Keratinocyte (primary cell): ENCODE results near the gene GTF2F1. TPM values are rescaled to one million over a fixed set of nuclear protein-coding genes. Genes with fewer than 3 reads are reported as not detected.

Experiments
- DNase-seq: peaks from one replicate; pipeline ENCODE4 v3.0.0-alpha.2; 2011; ENCODE audit warnings: low read depth, missing footprints, low spot score
- FAIRE-seq: peaks from 2 replicates; lab custom pipeline; 2011; peaks lifted over from hg19 to GRCh38; lab: Jason Lieb, UNC
- H2AFZ ChIP-seq: 2 replicates; pipeline ENCODE4 v1.6.0; 2012; ENCODE audit warnings: low read length, control low read depth, inconsistent platforms; ENCODE audit not compliant: control insufficient read depth
- H3K27ac ChIP-seq: 2 replicates; pipeline ENCODE4 v1.5.1; 2011; ENCODE audit warnings: low read length; ENCODE audit not compliant: control insufficient read depth, insufficient read depth
- H3K27me3 ChIP-seq: 3 replicates; pipeline ENCODE4 v1.6.0; 2011; ENCODE audit warnings: low read length; ENCODE audit not compliant: control insufficient read depth, insufficient read depth; ENCODE audit errors: extremely low read depth
- H3K36me3 ChIP-seq, 2 experiments: 2 replicates in 1 of 2; 3 replicates in 1 of 2; pipeline ENCODE4 v1.5.1; 2011; ENCODE audit warnings: low read length in 2 of 2, mild to moderate bottlenecking in 1 of 2; ENCODE audit not compliant: control insufficient read depth in 2 of 2, insufficient read depth in 2 of 2; ENCODE audit errors: extremely low read depth in 1 of 2
- H3K4me1 ChIP-seq: 3 replicates; pipeline ENCODE4 v1.5.1; 2011; ENCODE audit warnings: low read length; ENCODE audit not compliant: control insufficient read depth, insufficient read depth; ENCODE audit errors: extremely low read depth
- H3K4me2 ChIP-seq: 3 replicates; pipeline ENCODE4 v1.6.0; 2011; ENCODE audit warnings: low read depth, low read length; ENCODE audit not compliant: control insufficient read depth, insufficient read depth; ENCODE audit errors: extremely low read depth
- H3K4me3 ChIP-seq, 3 experiments: fragments of 200-600 bp in 1 of 3; sonication (generic) in 1 of 3; 2 replicates in 2 of 3; 3 replicates in 1 of 3; pipeline ENCODE4 v1.5.1; 2011 to 2016; ENCODE audit warnings: low read length in 3 of 3, mild to moderate bottlenecking in 3 of 3, control low read depth in 2 of 3, inconsistent platforms in 1 of 3, low read depth in 1 of 3, mixed read lengths in 1 of 3, mixed run types in 1 of 3, moderate library complexity in 1 of 3; ENCODE audit not compliant: control insufficient read depth in 2 of 3, insufficient read depth in 2 of 3; ENCODE audit errors: extremely low read depth in 1 of 3
- H3K79me2 ChIP-seq: 2 replicates; pipeline ENCODE4 v1.6.0; 2012; ENCODE audit warnings: low read length; ENCODE audit not compliant: control insufficient read depth, insufficient read depth
- H3K9ac ChIP-seq: 3 replicates; pipeline ENCODE4 v1.6.0; 2011; ENCODE audit warnings: low read length; ENCODE audit not compliant: control insufficient read depth, insufficient read depth; ENCODE audit errors: extremely low read depth
- H3K9me1 ChIP-seq: 3 replicates; pipeline ENCODE4 v1.6.0; 2011; ENCODE audit warnings: low read length; ENCODE audit not compliant: control insufficient read depth, insufficient read depth; ENCODE audit errors: extremely low read depth
- H3K9me3 ChIP-seq: 2 replicates; pipeline ENCODE4 v1.5.1; 2012; ENCODE audit warnings: low read depth, low read length; ENCODE audit not compliant: control insufficient read depth
- H4K20me1 ChIP-seq: 3 replicates; pipeline ENCODE4 v1.6.0; 2011; ENCODE audit warnings: low read length; ENCODE audit not compliant: control insufficient read depth, insufficient read depth; ENCODE audit errors: extremely low read depth
- EZH2 ChIP-seq: IDR thresholded peaks from one replicate; pipeline ENCODE4 v1.6.1; 2012; ENCODE audit warnings: inconsistent platforms, mild to moderate bottlenecking, low read length, moderate library complexity
- dilution Hi-C: fragments of 300-500 bp; cut with MboI; formaldehyde crosslinking; loops from one replicate; pipeline ENCODE4 v1.7.0; 2020; ENCODE audit warnings: low sequenced_read_pairs; ENCODE audit not compliant: extremely low pct_ligation_motif_present
- polyA plus RNA-seq, 5 experiments: library from polyadenylated mRNA; depleted of rRNA in 3 of 5; stranded (reverse) in 3 of 5; stranded (forward) in 1 of 5; unstranded in 1 of 5; fragments of >200 nt; gene quantifications; 1 replicate in 1 of 5; 2 replicates in 3 of 5; 3 replicates in 1 of 5; pipeline versions ENCODE4 v1.2.1 to v1.2.3, GENCODE V29; 2011 to 2012; ENCODE audit warnings: missing spikeins in 2 of 5, low read depth in 1 of 5, low replicate concordance in 1 of 5
- TF ChIP-seq, protein P1 (sequence below), 3 experiments: IDR thresholded peaks in 1 of 3; conservative IDR thresholded peaks in 1 of 3; optimal IDR thresholded peaks in 1 of 3; 2 replicates in 2 of 3; 3 replicates in 1 of 3; pipeline versions ENCODE3 to v1.5.1; 2011; ENCODE audit warnings: low read length in 3 of 3, mild to moderate bottlenecking in 3 of 3, moderate library complexity in 2 of 3, control low read depth in 1 of 3, inconsistent platforms in 1 of 3; ENCODE audit not compliant: insufficient read depth in 2 of 3; ENCODE audit errors: extremely low read depth in 1 of 3

The GTF2F1 gene
- polyA plus RNA-seq, 1 donor (not counting 4 experiments of a cell fraction or from before 2014, with no cell fraction given): 37.3 TPM

DNA sequence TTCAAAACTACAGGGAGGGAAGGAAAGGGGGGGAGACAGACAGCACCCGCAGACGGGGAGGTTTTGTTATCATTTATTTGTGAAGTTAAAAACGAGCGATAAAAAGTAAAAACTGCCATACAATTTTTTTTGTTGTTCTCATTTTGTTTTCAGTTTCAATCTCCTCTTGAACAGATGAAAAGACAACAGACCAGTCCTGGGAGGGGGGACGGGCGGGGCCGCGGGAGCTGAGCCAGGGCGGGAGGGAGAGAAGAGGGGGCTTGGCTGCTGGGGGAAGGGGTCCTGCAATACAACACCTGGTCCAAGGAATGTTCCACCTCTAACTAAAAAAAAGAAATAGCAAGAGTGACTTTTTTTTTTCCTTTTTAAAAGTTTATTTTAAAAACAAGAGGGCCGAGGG, 20.3 kb upstream of the GTF2F1 start:
- no peaks in the 10 kb centered on the region for H4K20me1 ChIP-seq
- dilution Hi-C loops: no loop called here
- no peak overlapping the region for H3K4me2 ChIP-seq
- H3K9ac ChIP-seq: no peak overlapping the region
- FAIRE-seq (no peak), DNase-seq (no peak)
- peaks cover 25 to 32% of the 10 kb centered on the region in 2 experiments for H3K36me3 ChIP-seq
- H3K27ac ChIP-seq: no peak overlapping the region
- no peaks in the 10 kb centered on the region for H3K27me3 ChIP-seq
- no peak overlapping the region for H3K4me3 ChIP-seq
- no peaks in the 10 kb centered on the region for H3K4me1 ChIP-seq
- no peaks in the 10 kb centered on the region for H3K9me1 ChIP-seq
- H3K9me3 ChIP-seq: no peaks in the 10 kb centered on the region
- H2AFZ ChIP-seq: no peak overlapping the region
- TF ChIP-seq, protein P1, sequence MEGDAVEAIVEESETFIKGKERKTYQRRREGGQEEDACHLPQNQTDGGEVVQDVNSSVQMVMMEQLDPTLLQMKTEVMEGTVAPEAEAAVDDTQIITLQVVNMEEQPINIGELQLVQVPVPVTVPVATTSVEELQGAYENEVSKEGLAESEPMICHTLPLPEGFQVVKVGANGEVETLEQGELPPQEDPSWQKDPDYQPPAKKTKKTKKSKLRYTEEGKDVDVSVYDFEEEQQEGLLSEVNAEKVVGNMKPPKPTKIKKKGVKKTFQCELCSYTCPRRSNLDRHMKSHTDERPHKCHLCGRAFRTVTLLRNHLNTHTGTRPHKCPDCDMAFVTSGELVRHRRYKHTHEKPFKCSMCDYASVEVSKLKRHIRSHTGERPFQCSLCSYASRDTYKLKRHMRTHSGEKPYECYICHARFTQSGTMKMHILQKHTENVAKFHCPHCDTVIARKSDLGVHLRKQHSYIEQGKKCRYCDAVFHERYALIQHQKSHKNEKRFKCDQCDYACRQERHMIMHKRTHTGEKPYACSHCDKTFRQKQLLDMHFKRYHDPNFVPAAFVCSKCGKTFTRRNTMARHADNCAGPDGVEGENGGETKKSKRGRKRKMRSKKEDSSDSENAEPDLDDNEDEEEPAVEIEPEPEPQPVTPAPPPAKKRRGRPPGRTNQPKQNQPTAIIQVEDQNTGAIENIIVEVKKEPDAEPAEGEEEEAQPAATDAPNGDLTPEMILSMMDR (optimal IDR thresholded peaks at IDR 0.05 in 1 of 3, IDR thresholded peaks at IDR 0.05 in 1 of 3, conservative IDR thresholded peaks at IDR 0.05 in 1 of 3; ENCODE audit: extremely low read depth in 1 of 3, insufficient read depth in 2 of 3, low read length in 3 of 3): no peak
- no peak for TF ChIP-seq EZH2
- peaks cover 2% of the 10 kb centered on the region for H3K79me2 ChIP-seq

DNA sequence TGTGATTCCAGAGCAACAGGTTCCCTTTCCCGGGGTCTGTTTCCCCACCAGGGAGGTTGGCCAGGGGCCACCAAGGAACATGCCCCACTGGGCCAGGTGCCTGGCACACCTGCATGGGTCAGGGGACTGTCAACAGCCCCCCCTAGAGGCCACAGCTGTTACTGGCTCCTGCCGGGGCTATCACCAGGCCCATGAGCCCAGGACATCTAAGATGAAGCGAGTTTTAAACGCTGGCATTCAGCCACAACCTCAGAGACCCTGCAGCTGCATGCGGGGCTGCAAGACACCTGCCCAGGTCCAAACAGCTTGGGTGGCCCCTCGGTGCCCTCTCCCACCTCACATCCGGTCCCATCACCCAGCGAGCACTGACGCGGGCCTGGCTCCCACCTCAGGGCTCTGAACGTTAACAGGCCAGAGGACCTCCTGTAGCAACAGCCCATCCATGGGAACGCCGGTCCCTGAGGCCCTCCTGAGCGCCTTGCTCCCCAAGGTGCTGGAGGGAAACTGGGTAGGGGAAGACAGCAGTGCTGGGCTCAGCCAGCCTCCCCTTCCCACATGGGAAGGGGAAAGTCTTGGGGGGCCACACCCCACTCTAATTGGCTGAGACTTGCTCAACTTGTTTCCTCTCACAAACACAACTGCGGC, 19.6 kb upstream of the GTF2F1 start:
- no peaks in the 10 kb centered on the region for H3K4me1 ChIP-seq
- H3K4me3 ChIP-seq: no peak overlapping the region
- no peaks in the 10 kb centered on the region for H3K79me2 ChIP-seq
- no peaks in the 10 kb centered on the region for H3K9me3 ChIP-seq
- H3K9ac ChIP-seq: no peak overlapping the region
- H3K4me2 ChIP-seq: no peak overlapping the region
- TF ChIP-seq, protein P1 (optimal IDR thresholded peaks at IDR 0.05 in 1 of 3, IDR thresholded peaks at IDR 0.05 in 1 of 3, conservative IDR thresholded peaks at IDR 0.05 in 1 of 3; ENCODE audit: extremely low read depth in 1 of 3, insufficient read depth in 2 of 3, low read length in 3 of 3): peak; percentile 50 to 68 (median 60)
- no peak for TF ChIP-seq EZH2
- H3K36me3 ChIP-seq: peaks cover 21 to 27% of the 10 kb centered on the region in 2 experiments
- H3K27me3 ChIP-seq: no peaks in the 10 kb centered on the region
- H4K20me1 ChIP-seq: no peaks in the 10 kb centered on the region
- no peak overlapping the region for H3K27ac ChIP-seq
- H2AFZ ChIP-seq: no peak overlapping the region
- DNase-seq (no peak), FAIRE-seq (no peak)
- H3K9me1 ChIP-seq: no peaks in the 10 kb centered on the region
- dilution Hi-C loops: no loop called here
